Mononuclear cell (primary cell): ENCODE measurements around the gene MYBPC3. TPM values are rescaled to one million over a fixed set of nuclear protein-coding genes. Genes with fewer than 3 reads are reported as not detected.
"Not testable (repeated sequence)": the region's sequence is repeated elsewhere in the genome, so short reads cannot be mapped to it uniquely, and the experiment has no call there.

Experiments
- H3K27me3 ChIP-seq: 2 replicates; pipeline ENCODE4 v1.6.0; 2011; ENCODE audit warnings: low read length, control low read depth; ENCODE audit not compliant: insufficient read depth
- H3K4me1 ChIP-seq: 2 replicates; pipeline ENCODE4 v1.5.1; 2011; ENCODE audit warnings: mild to moderate bottlenecking, low read length, control low read depth; ENCODE audit not compliant: insufficient read depth
- H3K4me3 ChIP-seq: 2 replicates; pipeline ENCODE4 v1.5.1; 2011; ENCODE audit warnings: mild to moderate bottlenecking, low read length, moderate library complexity
- H3K9me3 ChIP-seq: 2 replicates; pipeline ENCODE4 v1.5.1; 2011; ENCODE audit warnings: low read depth, mild to moderate bottlenecking, control low read depth, low read length
- total RNA-seq: library from RNA; depleted of rRNA; stranded (reverse); fragments of >200 nt; gene quantifications from one replicate; pipeline ENCODE4 v1.2.3, GENCODE V29; 2012

MYBPC3 gene
- total RNA-seq, 1 donor: 0.21 TPM

DNA sequence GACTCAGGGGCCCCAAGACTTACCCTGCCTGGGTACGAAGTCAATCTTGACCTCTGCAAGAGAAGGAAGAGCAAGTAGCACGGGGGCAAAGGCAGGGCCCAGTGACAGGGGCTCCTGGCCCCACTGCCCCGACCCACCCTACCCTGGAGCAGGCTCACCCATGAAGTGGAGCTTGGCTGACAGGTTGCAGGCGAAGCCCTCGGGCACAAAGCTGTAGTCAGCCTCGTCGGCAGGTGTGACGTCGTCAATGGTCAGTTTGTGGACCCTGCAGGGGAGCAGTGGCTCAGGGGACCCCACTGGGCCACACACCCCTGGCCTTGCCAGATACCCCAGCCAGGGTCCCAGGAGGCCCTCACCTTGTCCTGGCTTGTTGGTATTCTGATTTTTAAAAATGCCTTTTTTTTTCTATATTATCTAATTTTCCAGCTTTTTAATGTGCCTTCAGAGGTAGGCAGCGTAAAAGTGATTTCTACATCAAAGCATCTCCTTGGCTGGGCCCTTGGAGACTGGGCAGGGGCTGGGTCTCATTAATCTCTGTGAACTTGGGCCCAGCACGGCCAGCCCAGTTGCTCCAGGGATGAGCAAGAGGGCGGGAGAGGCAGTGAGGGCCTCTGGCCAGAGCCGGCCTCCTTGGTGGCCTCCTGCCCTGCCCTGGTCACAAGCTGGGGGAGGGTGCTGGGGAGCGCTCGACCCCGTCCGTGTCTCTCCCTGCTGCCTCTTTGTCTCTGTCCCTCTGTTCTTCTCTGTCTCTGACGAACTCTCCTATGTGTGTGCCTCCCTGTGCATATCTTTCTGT, 11.3 kb downstream of the MYBPC3 start:
- no peaks in the 10 kb centered on the region for H3K27me3 ChIP-seq
- no peak overlapping the region for H3K4me3 ChIP-seq
- H3K4me1 ChIP-seq: no peaks in the 10 kb centered on the region
- H3K9me3 ChIP-seq: no peaks in the 10 kb centered on the region

DNA sequence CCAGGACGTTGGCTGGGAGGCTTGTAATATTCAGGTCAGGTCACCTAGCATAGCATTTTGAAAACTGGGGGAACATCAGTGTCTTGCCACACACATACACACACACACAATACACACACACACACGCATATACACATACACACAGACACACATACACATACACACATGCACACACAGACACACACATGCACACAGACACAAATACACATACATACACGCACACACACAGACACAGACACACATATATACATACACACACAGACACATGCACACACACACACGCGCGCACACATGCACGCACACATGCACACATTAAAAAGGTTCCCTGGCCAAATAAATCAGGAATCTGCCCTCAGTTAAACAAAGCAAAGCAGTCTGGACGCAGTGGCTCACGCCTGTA, 12.5 kb downstream of the MYBPC3 start:
- Histone ChIP-seq H3K27me3 (no peaks in the 10 kb centered on the region), H3K4me1 (no peaks in the 10 kb centered on the region), H3K9me3 (no peaks in the 10 kb centered on the region), H3K4me3 (no peak overlapping the region)

DNA sequence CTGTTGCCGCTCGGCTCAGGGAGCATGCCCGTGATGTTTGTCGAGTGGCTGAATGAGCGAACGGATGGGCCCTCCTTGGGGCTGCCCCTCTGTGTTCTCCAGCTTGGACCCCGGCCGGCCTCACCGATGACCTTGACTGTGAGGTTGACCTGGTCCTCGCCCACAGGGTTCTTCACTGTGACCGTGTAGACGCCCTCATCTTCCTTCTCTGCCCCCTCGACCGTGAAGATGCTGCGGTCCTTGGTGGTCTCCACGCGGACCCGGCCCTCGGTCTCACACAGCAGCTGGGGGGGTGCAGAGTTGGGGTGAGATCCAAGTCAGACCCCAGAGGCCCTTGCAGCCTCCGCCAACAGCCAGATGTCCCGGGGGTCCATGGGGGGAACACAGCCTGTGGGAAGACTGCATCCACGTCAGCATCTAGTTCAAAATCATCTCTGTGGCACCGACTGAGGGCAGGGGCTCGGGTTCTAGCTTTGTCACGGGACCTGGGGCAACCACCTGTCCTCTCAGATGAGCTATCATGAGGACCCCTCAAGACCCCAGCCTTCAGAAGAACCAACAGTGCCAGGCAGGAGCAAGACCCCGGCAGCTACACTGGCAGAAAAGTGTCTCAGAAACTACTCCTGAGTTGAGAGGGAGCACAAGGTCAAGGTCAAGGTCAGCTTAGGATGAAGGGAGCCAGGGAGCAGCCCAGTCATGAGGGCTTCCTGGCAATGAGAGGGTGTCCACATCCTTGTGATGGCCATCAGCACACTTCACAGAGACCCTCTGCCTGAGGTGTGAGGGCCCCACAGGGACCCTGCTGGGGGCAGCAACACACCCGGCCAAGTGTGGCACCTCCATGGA, 13.9 kb downstream of the MYBPC3 start:
- no peaks in the 10 kb centered on the region for H3K9me3 ChIP-seq
- no peak overlapping the region for H3K4me3 ChIP-seq
- H3K4me1 ChIP-seq: no peaks in the 10 kb centered on the region
- H3K27me3 ChIP-seq: no peaks in the 10 kb centered on the region

DNA sequence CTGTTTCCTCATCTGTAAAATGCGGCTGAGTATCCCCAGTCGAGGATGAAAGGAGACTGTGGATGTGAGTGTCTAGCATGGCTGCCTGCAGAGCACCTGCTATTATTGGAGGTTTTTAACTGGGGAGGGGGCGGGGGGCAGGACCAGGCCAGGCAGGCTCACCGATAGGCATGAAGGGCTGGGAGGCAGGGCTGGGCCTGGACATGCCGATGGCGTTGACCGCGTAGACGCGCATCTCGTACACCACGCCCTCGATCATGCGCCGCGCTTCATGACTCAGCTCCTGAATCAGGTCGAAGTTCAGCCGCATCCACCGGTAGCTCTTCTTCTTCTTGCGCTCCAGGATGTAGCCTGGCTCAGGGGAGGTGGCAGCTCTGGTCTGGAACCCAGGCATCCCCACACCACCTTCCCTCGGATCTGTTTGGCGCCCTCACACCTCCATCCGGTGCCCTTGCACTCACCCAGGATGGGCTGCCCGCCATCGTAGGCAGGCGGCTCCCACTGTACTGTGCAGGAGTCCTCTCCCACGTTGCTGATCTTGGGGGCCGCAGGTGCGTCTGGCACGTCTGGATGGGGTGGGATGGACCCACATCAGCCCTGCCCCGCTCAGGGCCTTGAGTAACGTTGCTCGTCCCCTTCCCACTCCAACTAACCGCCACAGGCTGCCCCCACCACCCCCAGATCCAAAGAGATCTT, 15.1 kb downstream of the MYBPC3 start:
- no peak overlapping the region for H3K4me3 ChIP-seq
- H3K27me3 ChIP-seq: no peaks in the 10 kb centered on the region
- H3K9me3 ChIP-seq: no peaks in the 10 kb centered on the region
- H3K4me1 ChIP-seq: no peaks in the 10 kb centered on the region

DNA sequence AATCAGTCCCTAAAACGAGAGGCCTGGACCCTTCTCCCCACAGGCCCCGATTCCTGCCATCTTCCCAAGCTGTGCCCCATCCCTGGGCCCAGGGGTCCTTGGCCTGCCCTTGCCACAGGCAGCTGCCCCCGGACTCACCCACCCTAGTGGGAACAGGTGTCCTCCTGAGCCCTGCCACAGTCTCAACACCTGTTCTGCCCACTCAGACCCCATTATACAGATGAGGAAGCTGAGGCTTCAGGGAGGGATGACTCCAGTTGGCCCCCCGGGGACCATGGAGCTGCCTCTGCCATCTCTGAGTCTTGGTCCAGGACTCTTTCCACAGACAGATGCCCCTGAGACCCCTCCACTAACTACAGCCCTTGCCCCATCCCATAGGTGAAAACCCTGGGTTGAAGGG, 15.9 kb downstream of the MYBPC3 start:
- no peak overlapping the region for H3K4me3 ChIP-seq
- H3K9me3 ChIP-seq: no peaks in the 10 kb centered on the region
- H3K4me1 ChIP-seq: no peaks in the 10 kb centered on the region
- H3K27me3 ChIP-seq: no peaks in the 10 kb centered on the region

DNA sequence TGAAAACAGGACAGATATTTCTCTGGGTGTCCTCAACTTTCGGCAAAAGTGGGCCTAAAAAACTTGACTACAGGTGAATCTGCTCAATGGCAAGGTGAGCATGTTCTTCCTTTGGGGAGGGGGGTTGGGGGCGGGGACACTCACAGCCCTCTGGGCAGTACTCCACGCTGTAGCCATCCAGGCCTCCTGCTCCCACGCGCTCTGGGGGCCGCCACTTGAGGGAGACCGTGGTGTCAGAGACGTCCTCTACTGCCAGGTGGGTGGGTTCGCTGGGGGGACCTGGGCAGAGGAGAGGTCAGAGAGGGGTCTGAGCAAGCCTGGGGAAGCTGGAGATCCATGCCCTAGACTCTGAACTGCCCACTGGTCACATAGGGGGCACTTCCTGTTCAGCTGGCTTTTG, 16.8 kb downstream of the MYBPC3 start:
- Histone ChIP-seq H3K27me3 (no peaks in the 10 kb centered on the region), H3K9me3 (no peaks in the 10 kb centered on the region), H3K4me1 (no peaks in the 10 kb centered on the region), H3K4me3 (no peak overlapping the region)

DNA sequence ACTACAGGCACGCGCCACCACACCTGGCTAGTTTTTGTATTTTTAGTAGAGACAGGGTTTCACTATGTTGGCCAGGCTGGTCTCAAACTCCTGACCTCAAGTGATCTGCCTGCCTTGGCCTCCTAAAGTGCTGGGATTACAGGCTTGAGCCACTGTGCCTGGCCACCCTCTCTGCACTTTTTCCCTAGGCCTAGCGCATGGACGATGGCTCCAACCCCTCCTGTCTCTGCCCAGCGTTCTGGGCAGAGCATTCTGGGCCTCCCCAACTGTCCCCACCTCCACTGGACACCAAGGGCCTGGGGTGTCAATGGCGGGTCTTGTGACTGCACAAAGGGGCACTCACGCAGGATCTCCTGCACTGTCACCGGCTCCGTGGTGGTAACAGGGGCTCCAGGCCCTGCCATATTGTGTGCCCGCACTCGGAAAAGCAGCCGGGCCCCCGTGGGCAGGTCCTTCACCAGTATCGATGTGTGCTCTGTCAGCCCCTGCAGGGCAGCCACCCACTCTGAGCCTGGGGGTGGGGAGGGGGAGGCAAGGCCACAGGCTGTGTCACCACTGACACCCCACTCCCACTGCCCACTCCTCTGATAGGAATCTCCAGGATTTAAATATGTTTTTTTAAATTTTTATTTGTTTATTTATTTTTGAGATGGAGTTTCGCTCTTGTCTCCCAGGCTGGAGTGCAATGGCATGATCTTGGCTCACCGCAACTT, 17.6 kb downstream of the MYBPC3 start:
- not testable (repeated sequence) for H3K27me3 ChIP-seq, H3K4me3 ChIP-seq, H3K9me3 ChIP-seq, H3K4me1 ChIP-seq

DNA sequence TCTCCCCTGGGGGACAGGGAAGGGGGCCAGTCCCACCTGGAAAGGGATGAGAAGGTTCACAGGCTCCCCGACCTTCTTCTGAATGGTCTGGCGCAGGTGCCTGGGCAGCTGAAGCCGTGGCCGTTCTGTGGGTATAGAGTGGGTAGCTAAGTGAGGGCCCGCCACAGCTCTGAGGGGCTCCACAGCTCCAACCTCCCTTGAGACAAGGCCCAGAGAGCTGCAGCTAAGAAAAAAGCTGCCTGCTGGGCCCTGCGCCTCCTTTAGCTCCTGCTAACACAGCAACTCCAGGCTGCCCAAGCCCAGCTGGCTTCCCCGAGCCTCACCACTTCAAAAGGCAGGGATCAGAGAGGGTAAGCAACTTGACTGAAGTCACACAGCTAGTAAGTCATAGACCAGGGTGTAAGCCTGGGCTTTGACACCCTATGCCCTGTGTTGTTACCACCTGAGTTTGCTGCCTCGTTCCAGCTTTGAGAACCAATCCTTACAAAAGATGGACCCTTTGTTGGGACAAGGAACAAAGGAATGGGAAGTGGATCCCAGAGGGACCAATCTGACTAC, 18.5 kb downstream of the MYBPC3 start:
- Histone ChIP-seq H3K4me1 (no peaks in the 10 kb centered on the region), H3K4me3 (no peak overlapping the region), H3K27me3 (no peaks in the 10 kb centered on the region), H3K9me3 (no peaks in the 10 kb centered on the region)

DNA sequence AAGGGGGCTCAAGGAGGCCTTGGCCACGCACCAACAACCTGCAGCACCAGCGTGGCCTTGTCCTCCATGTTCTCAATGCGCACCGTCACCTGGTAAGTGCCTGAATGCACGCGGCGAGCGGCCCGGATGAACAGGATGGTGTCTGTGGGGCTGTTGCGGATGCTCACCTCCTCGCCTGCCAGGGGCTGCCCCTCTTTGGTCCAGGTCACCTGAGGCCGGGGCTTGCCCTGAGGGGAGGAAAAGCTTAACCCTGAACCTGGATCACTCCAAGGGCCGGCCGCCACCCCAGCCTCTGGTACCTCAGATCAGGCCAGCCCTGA, 19.0 kb downstream of the MYBPC3 start:
- no peaks in the 10 kb centered on the region for H3K27me3 ChIP-seq
- no peaks in the 10 kb centered on the region for H3K9me3 ChIP-seq
- H3K4me3 ChIP-seq: no peak overlapping the region
- H3K4me1 ChIP-seq: no peaks in the 10 kb centered on the region

DNA sequence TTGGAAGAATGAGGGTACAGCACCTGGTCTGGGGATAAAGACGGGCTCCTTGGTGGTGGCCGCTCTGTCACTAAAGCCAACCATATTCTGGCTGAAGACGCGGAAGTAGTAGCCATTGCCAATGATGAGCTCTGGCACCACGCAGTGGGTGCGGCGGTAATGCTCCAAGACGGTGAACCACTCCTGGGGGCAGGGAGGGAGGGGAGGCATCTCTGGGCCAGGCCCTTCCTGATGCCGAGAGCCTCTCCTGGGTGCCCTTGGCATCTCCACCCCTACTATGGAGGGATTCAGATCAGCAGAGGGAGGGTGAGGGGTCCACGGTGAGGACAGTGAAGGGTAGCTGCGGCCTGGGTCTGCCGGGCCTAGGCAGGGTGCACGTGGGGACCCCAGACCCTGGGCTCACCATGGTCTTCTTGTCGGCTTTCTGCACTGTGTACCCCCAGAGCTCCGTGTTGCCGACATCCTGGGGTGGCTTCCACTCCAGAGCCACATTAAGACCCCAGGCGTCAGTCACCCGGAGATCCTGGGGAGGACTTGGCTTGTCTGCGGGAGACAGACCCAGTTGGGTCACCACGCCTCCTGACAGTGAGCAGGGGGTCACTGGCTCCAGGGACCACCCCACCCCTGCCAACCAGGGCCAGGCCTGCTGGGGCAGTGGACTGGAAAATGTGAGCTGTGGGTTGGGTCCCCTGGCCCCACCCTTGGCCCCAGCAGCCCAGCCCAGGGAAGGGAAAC, 19.5 kb downstream of the MYBPC3 start:
- Histone ChIP-seq H3K27me3 (no peaks in the 10 kb centered on the region), H3K4me1 (no peaks in the 10 kb centered on the region), H3K9me3 (no peaks in the 10 kb centered on the region), H3K4me3 (no peak overlapping the region)

DNA sequence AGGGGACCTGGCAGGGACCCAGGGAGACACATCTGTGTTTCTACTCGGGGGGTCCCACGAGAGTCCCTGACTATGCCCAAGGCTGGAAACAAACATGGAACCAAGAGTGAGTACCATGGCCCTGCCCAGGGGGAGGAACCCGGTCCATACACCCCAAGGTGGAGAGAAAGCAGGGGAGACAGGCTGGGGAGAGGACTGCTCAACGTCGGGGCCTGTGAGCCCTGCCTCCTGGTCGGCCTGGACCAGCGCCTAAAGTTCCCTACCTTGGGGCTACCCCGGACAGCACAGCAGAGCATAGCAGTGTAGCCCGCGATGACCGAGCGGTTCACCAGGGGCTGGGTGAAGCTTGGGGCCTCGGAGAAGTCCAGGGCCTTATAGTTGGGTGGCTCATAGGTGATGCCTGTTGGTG, 20.2 kb downstream of the MYBPC3 start:
- H3K4me3 ChIP-seq: no peak overlapping the region
- no peaks in the 10 kb centered on the region for H3K9me3 ChIP-seq
- H3K27me3 ChIP-seq: no peaks in the 10 kb centered on the region
- H3K4me1 ChIP-seq: no peaks in the 10 kb centered on the region

DNA sequence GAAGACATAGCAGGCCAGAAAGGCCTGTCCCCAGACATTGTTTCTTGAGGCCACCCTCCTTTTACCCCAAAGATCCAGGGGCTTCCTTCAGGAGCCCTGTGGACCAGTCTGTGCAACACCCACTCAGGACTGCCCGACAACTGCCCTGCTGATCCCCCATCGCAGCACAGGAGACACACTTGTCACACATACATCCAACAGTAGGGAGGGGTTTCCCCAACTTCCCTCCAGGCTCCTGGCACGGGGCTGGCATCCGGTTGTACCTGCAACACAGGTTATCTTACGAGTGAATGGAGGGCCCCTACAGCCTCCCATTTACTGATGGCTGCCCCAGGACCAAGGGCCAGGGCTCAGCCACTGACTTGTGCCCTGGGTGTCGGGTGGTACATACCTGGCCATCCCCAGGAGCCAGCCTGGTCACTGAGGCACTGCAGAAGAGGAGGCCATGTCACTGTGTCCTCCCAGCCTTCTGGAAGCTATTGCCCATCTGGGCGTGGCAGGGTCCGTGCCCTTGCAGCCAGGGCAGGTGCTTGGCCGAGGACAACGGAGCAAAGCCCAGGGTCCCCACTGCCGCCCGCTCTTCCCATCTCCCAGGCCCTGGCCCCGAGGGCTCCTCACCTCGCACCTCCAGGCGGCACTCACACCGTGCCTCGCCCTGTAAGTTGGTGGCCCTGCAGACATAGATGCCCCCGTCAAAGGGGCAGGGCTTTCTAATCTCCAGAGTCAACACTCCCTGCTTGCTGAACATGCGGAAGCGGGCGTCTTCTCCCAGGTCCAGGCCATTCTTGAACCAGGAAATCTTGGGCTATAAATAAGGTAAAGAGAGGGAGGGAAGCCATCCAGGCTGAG, 20.8 kb downstream of the MYBPC3 start:
- H3K4me1 ChIP-seq: no peaks in the 10 kb centered on the region
- H3K9me3 ChIP-seq: no peaks in the 10 kb centered on the region
- no peak overlapping the region for H3K4me3 ChIP-seq
- H3K27me3 ChIP-seq: no peaks in the 10 kb centered on the region

DNA sequence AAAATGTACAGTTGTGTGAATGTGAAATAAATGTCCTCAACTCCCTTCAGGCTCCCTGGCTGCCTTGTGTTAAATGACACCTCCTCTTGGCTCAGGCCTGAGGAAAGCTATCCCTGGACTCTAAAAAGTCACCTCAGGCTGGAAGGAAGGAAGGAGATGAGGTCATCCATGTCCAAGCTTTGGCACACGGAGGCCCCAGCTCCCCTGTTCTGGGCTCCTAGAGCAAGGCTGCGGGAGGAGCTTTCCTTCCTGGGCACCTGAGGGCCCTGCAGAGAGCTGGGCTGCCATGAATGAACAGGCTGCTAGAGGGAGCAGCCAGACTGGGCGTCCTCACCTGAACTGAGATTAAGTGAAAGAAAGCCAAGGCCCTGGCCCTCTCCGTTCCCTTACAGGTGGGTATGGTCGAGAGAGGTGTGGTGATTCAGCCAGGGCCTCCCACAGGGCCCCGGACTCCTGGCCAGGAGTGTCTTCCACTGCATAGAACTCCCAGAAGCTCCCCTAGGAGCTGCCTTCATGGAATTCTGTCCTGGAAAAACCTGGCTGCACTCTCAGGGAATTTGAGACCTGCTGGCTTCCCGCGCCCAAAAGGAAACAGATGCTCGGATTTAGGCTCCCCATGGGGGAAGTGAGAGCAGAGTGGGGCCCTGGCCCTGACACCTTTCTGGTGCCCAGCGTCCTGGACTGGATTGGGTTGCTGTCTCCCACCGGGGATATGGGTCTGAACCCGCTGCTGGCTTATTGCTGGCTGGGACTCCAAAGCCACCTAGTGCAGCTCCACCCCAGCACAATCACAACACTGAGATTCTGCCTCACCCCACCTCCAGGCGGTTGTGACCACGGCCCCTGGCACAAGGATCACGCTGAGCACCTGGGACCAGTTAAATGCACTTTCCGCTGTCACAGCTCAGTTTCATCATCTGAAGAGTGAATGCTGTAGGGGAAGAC, 22.2 kb downstream of the MYBPC3 start:
- Histone ChIP-seq H3K9me3 (no peaks in the 10 kb centered on the region), H3K27me3 (no peaks in the 10 kb centered on the region), H3K4me3 (no peak overlapping the region)

More for the DNA sequence above, 22.2 kb downstream of the MYBPC3 start:
- H3K4me1 ChIP-seq: no peaks in the 10 kb centered on the region
